Stimulated activated CD8-positive, alpha-beta memory T cell treated with anti-CD3 and anti-CD28 coated beads, Interleukin-12 subunit alpha, Interleukin-12 subunit beta, amount 100 ng/mL, for 1 hour (primary cell): ENCODE measurements around the gene NRXN3.

Experiments
- DNase-seq: peaks from one replicate; pipeline ENCODE4 v3.0.0-alpha.2; 2020; ENCODE audit warnings: low read depth

The NRXN3 gene

GRCh38 chr14:78581229-78581628 is 411.1 kb downstream of the NRXN3 start:
- no peak for DNase-seq

GRCh38 chr14:78586681-78587080 is 416.5 kb downstream of the NRXN3 start:
- DNase-seq: no peak

DNA sequence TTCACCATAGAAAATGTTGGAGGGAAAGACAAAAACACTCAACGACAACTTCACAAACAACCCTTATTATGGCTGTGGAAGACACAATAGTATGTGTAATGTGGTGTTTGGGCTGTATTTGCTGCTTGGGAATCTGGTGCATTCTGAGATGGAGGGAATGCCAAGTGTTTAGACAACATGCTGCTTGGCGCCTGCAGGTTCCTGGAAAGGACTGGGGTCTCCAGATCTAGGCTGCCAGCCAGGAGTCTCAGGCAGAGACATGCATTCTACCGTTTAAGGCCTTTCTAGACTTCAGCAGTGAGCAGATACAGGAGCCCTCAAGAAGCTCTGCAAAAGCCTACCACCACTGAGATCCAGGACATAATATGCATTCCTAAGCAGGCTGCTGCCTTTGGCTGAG is 418.7 kb downstream of the NRXN3 start:
- no peak for DNase-seq

- no peak for DNase-seq
Observed at GRCh38 chr14:78592616-78593219, 422.5 kb downstream of the NRXN3 start.

DNA sequence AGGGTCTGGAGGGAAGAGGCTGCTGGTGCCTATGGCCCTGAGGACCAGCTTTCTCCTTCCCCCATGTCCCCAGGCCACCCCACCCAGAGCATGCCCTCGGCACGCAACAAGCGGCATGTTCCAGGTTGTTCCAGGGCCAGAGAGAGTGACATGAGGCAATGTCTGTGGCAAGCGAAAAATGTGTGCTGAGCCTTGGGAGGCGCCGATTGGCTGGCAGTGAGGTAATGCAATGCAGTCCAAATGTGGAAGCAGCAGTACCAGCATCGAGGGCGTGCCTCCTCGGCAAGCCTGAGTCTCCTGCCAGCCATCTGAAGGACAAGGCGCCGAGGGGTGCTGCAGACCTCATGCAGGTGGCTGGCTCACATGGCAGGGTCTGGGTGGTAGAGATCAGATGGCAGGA is 423.8 kb downstream of the NRXN3 start:
- no peak for DNase-seq

GRCh38 chr14:78595797-78596196 is 425.6 kb downstream of the NRXN3 start:
- DNase-seq: no peak

GRCh38 chr14:78598046-78598920 is 428.1 kb downstream of the NRXN3 start:
- no peak for DNase-seq

DNA sequence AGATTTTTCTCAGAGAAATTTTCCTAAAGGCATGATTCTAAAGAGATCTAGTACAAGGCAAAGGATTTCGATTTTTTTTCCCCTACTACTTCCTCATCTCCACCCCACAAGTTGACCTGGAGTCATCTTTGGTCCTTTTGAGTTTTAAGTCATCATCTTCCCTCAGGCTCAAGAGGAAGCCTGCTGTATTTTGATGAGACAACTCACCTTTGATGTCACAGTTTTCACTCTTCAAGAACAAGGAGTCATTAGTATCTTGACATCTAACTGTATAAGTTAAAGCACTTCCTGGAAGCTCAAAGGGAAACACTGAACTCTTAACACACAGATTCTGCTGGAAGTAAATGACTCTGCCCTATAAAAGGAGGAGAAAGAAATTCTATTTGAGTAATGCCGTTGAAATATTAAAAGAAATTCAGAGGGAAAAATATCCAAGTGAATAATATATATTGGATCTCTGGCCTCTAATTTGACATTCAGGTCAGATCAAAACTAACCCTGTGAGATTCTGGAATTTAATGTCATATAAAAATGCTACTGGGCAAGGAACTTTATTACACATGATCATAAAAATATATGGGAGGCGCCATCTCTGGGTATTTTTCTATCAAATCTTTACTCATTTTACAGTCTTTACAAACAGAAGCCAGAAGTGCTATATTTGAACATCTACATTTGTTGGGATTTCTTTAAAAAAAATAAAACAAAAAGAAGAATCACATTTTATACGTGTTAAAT is 435.0 kb downstream of the NRXN3 start:
- DNase-seq: no peak

DNA sequence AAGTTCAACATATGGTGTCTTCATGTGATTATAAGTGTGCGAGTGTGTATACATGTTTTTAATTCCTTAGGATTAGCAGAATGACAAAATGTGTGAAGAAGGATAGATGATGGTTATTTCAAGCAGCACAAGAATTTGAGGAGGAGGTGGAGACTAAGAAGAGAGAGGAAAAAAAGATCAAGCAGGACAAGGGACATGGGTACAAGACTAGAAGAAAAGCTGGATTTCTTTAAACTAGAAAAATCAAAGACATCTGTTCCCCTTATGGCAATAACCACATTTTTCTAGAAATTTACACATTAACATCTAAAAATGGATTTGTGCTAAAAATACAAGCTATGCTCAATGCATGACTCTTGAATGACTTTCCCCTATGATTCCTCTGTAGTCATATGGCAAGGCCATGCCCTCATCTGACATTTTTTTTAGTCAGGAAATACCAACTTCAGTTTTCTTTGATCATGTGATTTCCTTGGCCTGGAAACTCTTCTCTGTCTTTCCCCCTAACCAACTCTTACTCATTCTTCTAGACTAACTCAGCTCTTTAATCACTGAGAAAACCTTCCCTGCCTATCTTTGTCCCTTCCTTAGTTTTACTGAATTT is 435.8 kb downstream of the NRXN3 start:
- DNase-seq: no peak

GRCh38 chr14:78608998-78609787 is 439.0 kb downstream of the NRXN3 start:
- DNase-seq: no peak

GRCh38 chr14:78610994-78611393 is 440.8 kb downstream of the NRXN3 start:
- no peak for DNase-seq

GRCh38 chr14:78611796-78612571 is 441.8 kb downstream of the NRXN3 start:
- no peak for DNase-seq

DNA sequence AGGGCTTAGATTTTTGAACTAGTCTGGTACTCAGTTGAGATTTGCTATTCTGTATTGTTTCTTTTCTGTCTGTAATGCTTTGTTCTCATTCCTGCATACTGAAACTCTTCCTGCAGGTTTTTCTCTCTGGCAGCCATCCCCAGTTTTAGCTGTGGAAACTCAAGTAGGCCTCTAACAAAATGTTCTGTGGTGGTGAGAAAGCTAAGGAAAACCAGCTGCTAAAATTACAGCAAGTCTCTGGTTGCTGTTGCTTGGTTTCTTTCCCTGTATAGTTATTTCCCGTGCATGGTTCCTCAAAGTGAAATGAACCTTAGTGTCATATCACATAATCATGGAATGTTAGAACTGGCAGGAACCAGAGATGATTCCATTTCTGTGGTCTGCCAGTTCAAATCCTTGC is 442.5 kb downstream of the NRXN3 start:
- DNase-seq: no peak

DNA sequence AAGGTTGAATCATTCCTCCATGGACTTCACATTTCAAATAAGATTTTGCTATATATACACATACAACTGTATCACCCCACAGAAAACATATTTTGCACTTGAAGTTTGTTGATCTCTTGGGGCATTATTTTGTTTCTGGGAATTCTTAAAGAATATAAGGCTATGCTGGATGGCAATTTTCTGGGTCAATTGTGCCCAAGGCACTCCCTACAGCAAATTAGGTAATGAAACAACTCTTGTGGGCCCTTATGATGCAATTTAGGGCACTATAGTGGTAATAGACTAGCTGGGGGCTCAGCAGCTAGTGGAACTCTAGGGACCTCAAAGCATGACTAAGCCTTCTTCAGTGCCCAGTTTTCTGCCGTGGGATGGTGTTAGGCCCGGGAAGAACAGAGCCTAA is 444.4 kb downstream of the NRXN3 start:
- DNase-seq: no peak

GRCh38 chr14:78617735-78618134 is 447.6 kb downstream of the NRXN3 start:
- DNase-seq: no peak

- no peak for DNase-seq
Observed at GRCh38 chr14:78618368-78618767, 448.2 kb downstream of the NRXN3 start.

DNA sequence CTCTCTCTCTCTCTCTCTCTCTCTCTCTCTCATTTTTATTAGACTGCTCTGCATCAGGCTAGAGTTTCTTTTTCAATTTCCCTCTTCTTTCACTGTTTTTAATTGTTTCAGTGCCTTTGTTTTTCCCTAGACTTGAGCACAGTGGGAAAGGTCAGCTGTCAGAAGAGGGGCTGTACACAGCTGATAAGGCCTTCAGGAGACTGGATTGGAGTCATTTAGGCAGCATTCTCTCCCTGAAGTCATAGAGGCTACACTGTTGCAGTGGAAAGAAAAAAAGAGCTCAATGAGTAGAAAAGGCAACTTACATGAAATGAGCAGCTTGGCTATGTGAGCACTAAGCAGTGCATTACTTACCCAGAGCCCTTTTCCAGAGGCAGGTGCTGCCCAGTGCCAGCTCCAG is 456.9 kb downstream of the NRXN3 start:
- no peak for DNase-seq

- DNase-seq: no peak
Observed at GRCh38 chr14:78631551-78631950, 461.4 kb downstream of the NRXN3 start.

DNA sequence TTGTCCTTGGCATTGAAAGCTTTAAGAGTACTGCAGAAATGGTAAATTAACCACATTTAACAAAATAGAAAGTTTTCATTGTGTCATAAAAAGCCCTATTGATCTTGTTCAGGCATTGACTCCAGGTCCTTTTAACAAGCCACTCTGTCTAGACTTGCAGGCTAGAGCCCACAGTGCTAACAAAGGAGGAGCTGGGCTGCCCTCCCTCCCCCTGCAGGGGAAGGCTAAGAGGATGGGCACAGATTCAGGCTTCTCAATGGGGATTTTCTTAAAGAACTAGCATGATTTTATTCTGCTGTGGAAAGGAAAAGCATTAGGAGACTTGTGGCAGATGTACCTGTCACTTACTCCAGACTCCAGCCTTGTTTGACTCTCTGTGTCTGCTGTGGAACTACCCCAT is 463.6 kb downstream of the NRXN3 start:
- DNase-seq: no peak

GRCh38 chr14:78637489-78637888 is 467.3 kb downstream of the NRXN3 start:
- DNase-seq: no peak

- no peak for DNase-seq
Observed at GRCh38 chr14:78637908-78638475, 467.8 kb downstream of the NRXN3 start.
